Calu3 (cell line): Measurements from ENCODE around the gene SIAH3. TPM values are rescaled to one million over a fixed set of nuclear protein-coding genes. Genes with fewer than 3 reads are reported as not detected.

Experiments used
- BruUV-seq: library from RNA; stranded (reverse); fragments of 400-500 nt; replicated peaks from 2 replicates; lab custom pipeline; 2021; lab: Mats Ljungman, UMichigan
- CTCF ChIA-PET: fragments of 300-600 bp; sonication (Branson Sonifier 250); formaldehyde crosslinking; loops from one replicate; lab custom pipeline; 2022; ENCODE audit warnings: antibody characterized with exemption; lab: Charles Lee
- DNase-seq: peaks from one replicate; pipeline ENCODE4 v3.0.0; 2022
- H3K27ac Mint-ChIP-seq: one replicate; pipeline ENCODE4 v1.8.0; 2022; ENCODE audit warnings: mixed read lengths; ENCODE audit not compliant: unreplicated experiment
- H3K27me3 Mint-ChIP-seq: one replicate; pipeline ENCODE4 v1.8.0; 2022; ENCODE audit warnings: mixed read lengths; ENCODE audit not compliant: unreplicated experiment
- H3K36me3 Mint-ChIP-seq: one replicate; pipeline ENCODE4 v1.8.0; 2022; ENCODE audit warnings: mild to moderate bottlenecking, moderate library complexity, mixed read lengths; ENCODE audit not compliant: insufficient read depth, unreplicated experiment
- H3K4me1 Mint-ChIP-seq: one replicate; pipeline ENCODE4 v1.8.0; 2022; ENCODE audit warnings: mild to moderate bottlenecking, low read depth, mixed read lengths; ENCODE audit not compliant: unreplicated experiment
- H3K4me3 Mint-ChIP-seq: one replicate; pipeline ENCODE4 v1.8.0; 2022; ENCODE audit warnings: mild to moderate bottlenecking, low read depth, moderate library complexity, mixed read lengths; ENCODE audit not compliant: unreplicated experiment
- H3K9me3 Mint-ChIP-seq: one replicate; pipeline ENCODE4 v1.8.0; 2022; ENCODE audit warnings: low read depth, mixed read lengths; ENCODE audit not compliant: unreplicated experiment
- intact Hi-C: fragments of 100-400 bp; cut with micrococcal nuclease; formaldehyde crosslinking; loops from one replicate; pipeline ENCODE4 v1.10.0; 2022; ENCODE audit not compliant: unreplicated experiment
- total RNA-seq: library from RNA; stranded (reverse); gene quantifications from 2 replicates; pipeline ENCODE4 v1.2.3, GENCODE V29; 2022
- TF ChIP-seq, protein P1 (sequence below): fragments of 200-600 bp; IDR thresholded peaks from one replicate; pipeline ENCODE4 v1.8.0; 2022; ENCODE audit warnings: antibody characterized with exemption; ENCODE audit not compliant: unreplicated experiment

The SIAH3 gene
- total RNA-seq, 1 experiment from 2014 or later = not detected

DNA sequence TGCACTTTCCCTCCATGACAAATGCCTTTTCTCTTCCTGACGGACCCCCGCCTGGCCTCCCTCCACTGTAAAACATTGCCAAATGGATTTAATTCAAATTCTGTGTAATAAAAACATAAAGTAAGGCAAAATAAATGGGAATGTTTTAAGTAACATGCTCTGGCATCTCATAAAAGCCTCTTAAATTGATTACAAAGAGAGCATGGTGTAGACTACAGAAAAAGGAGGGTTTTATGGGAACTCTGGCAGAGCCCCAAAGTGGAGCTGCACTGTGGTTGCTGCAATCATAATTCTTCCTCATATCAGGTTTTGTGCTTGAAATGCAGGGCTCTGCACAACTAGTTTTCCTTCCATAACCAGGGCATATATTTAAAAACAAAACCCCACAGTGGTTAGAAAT is 44.3 kb upstream of the SIAH3 start:
- Mint-ChIP-seq H3K9me3 (no peaks in the 10 kb centered on the region), H3K27me3 (peaks cover 85% of the 10 kb centered on the region), H3K27ac (no peak overlapping the region), H3K4me1 (no peaks in the 10 kb centered on the region), H3K4me3 (no peak overlapping the region), H3K36me3 (no peaks in the 10 kb centered on the region)
- CTCF ChIA-PET = no interaction called here
- TF ChIP-seq, protein P1, sequence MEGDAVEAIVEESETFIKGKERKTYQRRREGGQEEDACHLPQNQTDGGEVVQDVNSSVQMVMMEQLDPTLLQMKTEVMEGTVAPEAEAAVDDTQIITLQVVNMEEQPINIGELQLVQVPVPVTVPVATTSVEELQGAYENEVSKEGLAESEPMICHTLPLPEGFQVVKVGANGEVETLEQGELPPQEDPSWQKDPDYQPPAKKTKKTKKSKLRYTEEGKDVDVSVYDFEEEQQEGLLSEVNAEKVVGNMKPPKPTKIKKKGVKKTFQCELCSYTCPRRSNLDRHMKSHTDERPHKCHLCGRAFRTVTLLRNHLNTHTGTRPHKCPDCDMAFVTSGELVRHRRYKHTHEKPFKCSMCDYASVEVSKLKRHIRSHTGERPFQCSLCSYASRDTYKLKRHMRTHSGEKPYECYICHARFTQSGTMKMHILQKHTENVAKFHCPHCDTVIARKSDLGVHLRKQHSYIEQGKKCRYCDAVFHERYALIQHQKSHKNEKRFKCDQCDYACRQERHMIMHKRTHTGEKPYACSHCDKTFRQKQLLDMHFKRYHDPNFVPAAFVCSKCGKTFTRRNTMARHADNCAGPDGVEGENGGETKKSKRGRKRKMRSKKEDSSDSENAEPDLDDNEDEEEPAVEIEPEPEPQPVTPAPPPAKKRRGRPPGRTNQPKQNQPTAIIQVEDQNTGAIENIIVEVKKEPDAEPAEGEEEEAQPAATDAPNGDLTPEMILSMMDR = no peak
- intact Hi-C loops = no loop called here
- no TSS peak for BruUV-seq
- DNase-seq = no peak

DNA sequence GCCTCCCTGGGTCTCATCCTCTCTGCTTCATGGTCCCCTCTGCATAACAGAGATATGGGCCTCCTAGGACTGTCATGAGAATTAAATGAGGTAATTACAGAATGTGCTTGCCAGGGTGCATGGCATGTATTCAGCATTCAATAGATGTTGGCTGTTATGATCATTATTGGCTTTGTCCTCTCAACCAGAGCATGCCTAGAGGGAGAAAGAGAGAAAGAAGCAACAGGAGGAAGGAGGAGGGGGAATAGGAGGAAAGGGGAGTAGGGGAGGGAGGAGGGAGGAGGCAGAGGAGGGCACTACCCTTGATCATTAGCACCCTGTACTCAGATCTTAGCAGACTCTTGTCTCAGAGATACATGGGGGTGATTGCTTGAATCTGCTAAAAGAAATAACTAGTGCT is 41.0 kb upstream of the SIAH3 start:
- CTCF ChIA-PET = no interaction called here

GRCh38 chr13:45889590-45890243 is 38.2 kb upstream of the SIAH3 start:
- TF ChIP-seq, protein P1 = no peak
- CTCF ChIA-PET = no interaction called here
- Mint-ChIP-seq H3K36me3 (no peaks in the 10 kb centered on the region), H3K27ac (no peak overlapping the region), H3K4me1 (no peaks in the 10 kb centered on the region), H3K9me3 (no peaks in the 10 kb centered on the region), H3K27me3 (peaks cover 40% of the 10 kb centered on the region), H3K4me3 (no peak overlapping the region)
- intact Hi-C loops = no loop called here
- DNase-seq = no peak
- BruUV-seq = no TSS peak

More for the DNA sequence above, 41.0 kb upstream of the SIAH3 start:
- no TSS peak for BruUV-seq
- DNase-seq = no peak
- intact Hi-C loops = no loop called here
- Mint-ChIP-seq H3K4me1 (no peaks in the 10 kb centered on the region), H3K4me3 (no peak overlapping the region), H3K27ac (no peak overlapping the region), H3K9me3 (no peaks in the 10 kb centered on the region), H3K27me3 (peaks cover 66% of the 10 kb centered on the region), H3K36me3 (no peaks in the 10 kb centered on the region)
- TF ChIP-seq, protein P1 = no peak

DNA sequence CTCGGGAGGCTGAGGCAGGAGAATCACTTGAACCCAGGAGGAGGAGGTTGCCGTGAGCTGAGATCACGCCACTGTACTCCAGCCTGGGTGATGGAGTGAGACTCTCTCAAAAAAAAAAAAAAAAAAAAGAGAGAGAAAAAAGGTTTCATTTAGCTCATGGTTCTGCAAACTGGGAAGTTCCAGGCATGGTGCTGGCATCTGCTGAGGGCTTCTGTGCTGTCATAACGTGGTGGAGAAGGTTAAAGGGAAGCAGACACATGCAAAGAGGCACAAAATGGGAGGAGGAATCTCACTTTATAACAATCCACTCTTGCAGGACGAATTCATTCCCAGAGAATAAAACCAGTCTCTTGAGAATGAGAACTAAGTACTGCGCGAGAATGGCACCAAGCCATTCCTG is 34.9 kb upstream of the SIAH3 start:
- DNase-seq = no peak
- BruUV-seq = no TSS peak
- Mint-ChIP-seq H3K27ac (no peak overlapping the region), H3K27me3 (peaks cover 33% of the 10 kb centered on the region), H3K4me1 (no peaks in the 10 kb centered on the region), H3K4me3 (no peak overlapping the region), H3K9me3 (no peaks in the 10 kb centered on the region), H3K36me3 (no peaks in the 10 kb centered on the region)
- TF ChIP-seq, protein P1 = no peak
- CTCF ChIA-PET = interaction anchor here (0.6 kb wide), 1 partner anchor 87 kb away, joined by 3 read pairs; no protein-coding TSS in a partner anchor
- intact Hi-C loops = no loop called here
